Measurements from ENCODE around the gene PRKAG2.

The PRKAG2 gene

GRCh38 chr7:151719897-151720242 lies 157.0 kb downstream of the PRKAG2 start:
- Mint-ChIP-seq H3K36me3 (peaks cover 31% of the 10 kb centered on the region), H3K4me1 (peaks cover 24% of the 10 kb centered on the region), H3K4me3 (no peak overlapping the region), H3K27ac (peak overlapping the region; percentile 57), H3K27me3 (no peaks in the 10 kb centered on the region), H3K9me3 (no peaks in the 10 kb centered on the region)
- ATAC-seq = no peak

GRCh38 chr7:151719031-151719896 lies 157.7 kb downstream of the PRKAG2 start:
- H3K9me3 Mint-ChIP-seq = no peaks in the 10 kb centered on the region
- peaks cover 22% of the 10 kb centered on the region for H3K4me1 Mint-ChIP-seq
- H3K27me3 Mint-ChIP-seq = no peaks in the 10 kb centered on the region
- no peak for ATAC-seq
- H3K4me3 Mint-ChIP-seq = no peak overlapping the region
- H3K27ac Mint-ChIP-seq = no peak overlapping the region
- H3K36me3 Mint-ChIP-seq = peaks cover 31% of the 10 kb centered on the region

GRCh38 chr7:151717918-151718317 lies 159.0 kb downstream of the PRKAG2 start:
- H3K4me1 Mint-ChIP-seq = peaks cover 31% of the 10 kb centered on the region
- no peaks in the 10 kb centered on the region for H3K27me3 Mint-ChIP-seq
- no peak overlapping the region for H3K4me3 Mint-ChIP-seq
- H3K9me3 Mint-ChIP-seq = no peaks in the 10 kb centered on the region
- H3K27ac Mint-ChIP-seq = no peak overlapping the region
- ATAC-seq = no peak
- H3K36me3 Mint-ChIP-seq = peaks cover 31% of the 10 kb centered on the region

- no peak for ATAC-seq
- Mint-ChIP-seq H3K27me3 (no peaks in the 10 kb centered on the region), H3K4me1 (peaks cover 36% of the 10 kb centered on the region), H3K4me3 (no peak overlapping the region), H3K27ac (no peak overlapping the region), H3K36me3 (peaks cover 31% of the 10 kb centered on the region), H3K9me3 (no peaks in the 10 kb centered on the region)
These were observed 159.5 kb downstream of the PRKAG2 start for GRCh38 chr7:151717415-151717814.

GRCh38 chr7:151716323-151716722 lies 160.6 kb downstream of the PRKAG2 start:
- H3K36me3 Mint-ChIP-seq = peaks cover 31% of the 10 kb centered on the region
- peaks cover 42% of the 10 kb centered on the region for H3K4me1 Mint-ChIP-seq
- no peak overlapping the region for H3K27ac Mint-ChIP-seq
- H3K27me3 Mint-ChIP-seq = no peaks in the 10 kb centered on the region
- no peaks in the 10 kb centered on the region for H3K9me3 Mint-ChIP-seq
- ATAC-seq = no peak
- H3K4me3 Mint-ChIP-seq = no peak overlapping the region

GRCh38 chr7:151715666-151716315 lies 161.1 kb downstream of the PRKAG2 start:
- H3K27ac Mint-ChIP-seq = no peak overlapping the region
- peaks cover 42% of the 10 kb centered on the region for H3K4me1 Mint-ChIP-seq
- no peak for ATAC-seq
- no peak overlapping the region for H3K4me3 Mint-ChIP-seq
- H3K9me3 Mint-ChIP-seq = no peaks in the 10 kb centered on the region
- peaks cover 31% of the 10 kb centered on the region for H3K36me3 Mint-ChIP-seq
- no peaks in the 10 kb centered on the region for H3K27me3 Mint-ChIP-seq

GRCh38 chr7:151714201-151714600 lies 162.7 kb downstream of the PRKAG2 start:
- Mint-ChIP-seq H3K4me3 (no peak overlapping the region), H3K4me1 (peaks cover 38% of the 10 kb centered on the region), H3K36me3 (peaks cover 34% of the 10 kb centered on the region), H3K27me3 (no peaks in the 10 kb centered on the region), H3K27ac (no peak overlapping the region), H3K9me3 (no peaks in the 10 kb centered on the region)
- no peak for ATAC-seq

GRCh38 chr7:151712810-151713125 lies 164.1 kb downstream of the PRKAG2 start:
- no peak for ATAC-seq
- Mint-ChIP-seq H3K36me3 (peaks cover 27% of the 10 kb centered on the region), H3K27me3 (no peaks in the 10 kb centered on the region), H3K4me3 (no peak overlapping the region), H3K27ac (peak overlapping the region; percentile 57), H3K9me3 (no peaks in the 10 kb centered on the region), H3K4me1 (peaks cover 47% of the 10 kb centered on the region)

- peaks cover 25% of the 10 kb centered on the region for H3K36me3 Mint-ChIP-seq
- peaks cover 45% of the 10 kb centered on the region for H3K4me1 Mint-ChIP-seq
- no peak overlapping the region for H3K4me3 Mint-ChIP-seq
- H3K27me3 Mint-ChIP-seq = no peaks in the 10 kb centered on the region
- peak; percentile 84 for ATAC-seq
- H3K27ac Mint-ChIP-seq = peak overlapping the region; percentile 57
- no peaks in the 10 kb centered on the region for H3K9me3 Mint-ChIP-seq
These were observed 164.8 kb downstream of the PRKAG2 start for GRCh38 chr7:151711906-151712809.

GRCh38 chr7:151711435-151711872 lies 165.5 kb downstream of the PRKAG2 start:
- H3K27me3 Mint-ChIP-seq = no peaks in the 10 kb centered on the region
- no peak overlapping the region for H3K4me3 Mint-ChIP-seq
- H3K27ac Mint-ChIP-seq = no peak overlapping the region
- H3K4me1 Mint-ChIP-seq = peaks cover 38% of the 10 kb centered on the region
- H3K9me3 Mint-ChIP-seq = no peaks in the 10 kb centered on the region
- H3K36me3 Mint-ChIP-seq = peaks cover 18% of the 10 kb centered on the region
- no peak for ATAC-seq

- no peak overlapping the region for H3K4me3 Mint-ChIP-seq
- no peaks in the 10 kb centered on the region for H3K27me3 Mint-ChIP-seq
- H3K9me3 Mint-ChIP-seq = no peaks in the 10 kb centered on the region
- ATAC-seq = no peak
- H3K36me3 Mint-ChIP-seq = peaks cover 14% of the 10 kb centered on the region
- H3K4me1 Mint-ChIP-seq = peaks cover 34% of the 10 kb centered on the region
- H3K27ac Mint-ChIP-seq = no peak overlapping the region
These were observed 166.1 kb downstream of the PRKAG2 start for GRCh38 chr7:151710646-151711434.

- Mint-ChIP-seq H3K4me3 (no peak overlapping the region), H3K27ac (no peak overlapping the region), H3K36me3 (peaks cover 14% of the 10 kb centered on the region), H3K27me3 (no peaks in the 10 kb centered on the region), H3K4me1 (peaks cover 37% of the 10 kb centered on the region), H3K9me3 (no peaks in the 10 kb centered on the region)
- ATAC-seq = no peak
These were observed 166.7 kb downstream of the PRKAG2 start for GRCh38 chr7:151710121-151710640.

GRCh38 chr7:151709141-151710038 lies 167.5 kb downstream of the PRKAG2 start:
- Mint-ChIP-seq H3K27me3 (no peaks in the 10 kb centered on the region), H3K4me3 (no peak overlapping the region), H3K9me3 (no peaks in the 10 kb centered on the region), H3K36me3 (peaks cover 14% of the 10 kb centered on the region), H3K4me1 (peaks cover 36% of the 10 kb centered on the region), H3K27ac (no peak overlapping the region)
- ATAC-seq = no peak

GRCh38 chr7:151708610-151709009 lies 168.3 kb downstream of the PRKAG2 start:
- no peaks in the 10 kb centered on the region for H3K9me3 Mint-ChIP-seq
- H3K27me3 Mint-ChIP-seq = no peaks in the 10 kb centered on the region
- peaks cover 29% of the 10 kb centered on the region for H3K4me1 Mint-ChIP-seq
- H3K27ac Mint-ChIP-seq = no peak overlapping the region
- H3K36me3 Mint-ChIP-seq = peaks cover 14% of the 10 kb centered on the region
- no peak for ATAC-seq
- no peak overlapping the region for H3K4me3 Mint-ChIP-seq

Data from stimulated activated memory B cell treated with anti-CD40 and anti-IgM and Interleukin-4, amounts not matched to agents 10 μg/mL and 1 μg/mL and 100 μg/mL, for 72 hours (primary cell).